BJ (cell line): Measurements from ENCODE around the gene BLOC1S1. TPM values are rescaled to one million over a fixed set of nuclear protein-coding genes. Genes with fewer than 3 reads are reported as not detected.
A peak's percentile ranks its signal among the peaks of the same experiment; 100 is the strongest.

Experiments
- CTCF ChIA-PET: fragments of 350-600 bp; formaldehyde crosslinking; extraction: SDS; loops from one replicate; lab custom pipeline; 2021; ENCODE audit warnings: antibody characterized with exemption, inconsistent platforms; lab: Yijun Ruan, JAX
- POLR2A ChIA-PET: fragments of 300-600 bp; sonication (Branson Sonifier 250); formaldehyde crosslinking; extraction: SDS; loops from one replicate; lab custom pipeline; 2021; ENCODE audit warnings: antibody characterized with exemption; lab: Charles Lee
- DNase-seq: peaks from one replicate; pipeline ENCODE4 v3.0.0-alpha.2; 2011; ENCODE audit warnings: low read depth
- H3K27me3 ChIP-seq: 2 replicates; pipeline ENCODE4 v1.6.0; 2011; ENCODE audit warnings: low read length; ENCODE audit not compliant: control insufficient read depth, insufficient read depth
- H3K36me3 ChIP-seq: 2 replicates; pipeline ENCODE4 v1.5.1; 2011; ENCODE audit warnings: low read length; ENCODE audit not compliant: control insufficient read depth, insufficient read depth
- H3K4me3 ChIP-seq: 2 replicates; pipeline ENCODE4 v1.5.1; 2011; ENCODE audit warnings: low read depth, mild to moderate bottlenecking, control low read depth, low read length
- CTCF ChIP-seq: IDR thresholded peaks from 2 replicates; pipeline ENCODE4 v1.5.1; 2011; ENCODE audit warnings: low read depth, mild to moderate bottlenecking, control low read depth, inconsistent platforms, low read length, moderate library complexity; ENCODE audit not compliant: insufficient read depth
- polyA plus RNA-seq: library from polyadenylated mRNA; depleted of rRNA; stranded (reverse); fragments of >200 nt; gene quantifications from 2 replicates; pipeline ENCODE4 v1.2.3, GENCODE V29; 2011

BLOC1S1 gene
- polyA plus RNA-seq, 1 experiment = 172 TPM

- DNase-seq = no peak
- H3K36me3 ChIP-seq = no peaks in the 10 kb centered on the region
- POLR2A ChIA-PET = no interaction called here
- CTCF ChIA-PET = interaction anchor here (10.9 kb wide), 1 partner anchor 199 kb away, joined by 86 read pairs; the partner anchor contains the start of gene DGKA
- H3K4me3 ChIP-seq = no peak overlapping the region
- no peak for TF ChIP-seq CTCF
- H3K27me3 ChIP-seq = no peaks in the 10 kb centered on the region
Measured at GRCh38 chr12:55733858-55734257, 18.0 kb downstream of the BLOC1S1 start.

GRCh38 chr12:55734595-55734994, 18.7 kb downstream of the BLOC1S1 start:
- Histone ChIP-seq H3K36me3 (no peaks in the 10 kb centered on the region), H3K4me3 (no peak overlapping the region), H3K27me3 (no peaks in the 10 kb centered on the region)
- no peak for TF ChIP-seq CTCF
- ChIA-PET CTCF (interaction anchor here (5.3 to 10.9 kb wide), 2 partner anchors 77 to 199 kb away, joined by 41 to 86 read pairs; partner anchors contain the start of gene DGKA), POLR2A (no interaction called here)
- DNase-seq = no peak

- ChIA-PET POLR2A (no interaction called here), CTCF (interaction anchor here (1.1 to 10.9 kb wide), 9 partner anchors 12 to 293 kb away, joined by 3 to 86 read pairs (median 26); partner anchors contain the start of genes DGKA and RDH5)
- Histone ChIP-seq H3K36me3 (no peaks in the 10 kb centered on the region), H3K27me3 (no peaks in the 10 kb centered on the region), H3K4me3 (no peak overlapping the region)
- TF ChIP-seq CTCF = no peak
- no peak for DNase-seq
Measured at GRCh38 chr12:55736076-55736475, 20.2 kb downstream of the BLOC1S1 start.

GRCh38 chr12:55736780-55737580, 21.1 kb downstream of the BLOC1S1 start:
- TF ChIP-seq CTCF = peak; percentile 89
- DNase-seq = no peak
- ChIA-PET CTCF (interaction anchor here (0.6 to 10.9 kb wide), 30 partner anchors 8 to 367 kb away, joined by 3 to 86 read pairs (median 8); partner anchors contain the start of genes CD63, DGKA, DNAJC14 and ORMDL2), POLR2A (no interaction called here)
- no peaks in the 10 kb centered on the region for H3K36me3 ChIP-seq
- no peaks in the 10 kb centered on the region for H3K27me3 ChIP-seq
- H3K4me3 ChIP-seq = no peak overlapping the region

GRCh38 chr12:55737581-55738122, 21.8 kb downstream of the BLOC1S1 start:
- CTCF ChIA-PET = interaction anchor here (0.8 to 10.9 kb wide), 48 partner anchors 7 to 452 kb away, joined by 3 to 86 read pairs (median 7); partner anchors contain the start of genes CD63, DGKA, DNAJC14 and MMP19
- no peak for DNase-seq
- POLR2A ChIA-PET = interaction anchor here (0.6 to 0.8 kb wide), 2 partner anchors 8 to 1890 kb away, joined by 4 to 6 read pairs; partner anchors contain the start of gene CD63
- Histone ChIP-seq H3K27me3 (no peaks in the 10 kb centered on the region), H3K36me3 (no peaks in the 10 kb centered on the region), H3K4me3 (no peak overlapping the region)
- TF ChIP-seq CTCF = no peak
